GM10248 (cell line): ENCODE measurements around the gene DMRTA1.
"Not testable (repeated sequence)": the region's sequence is repeated elsewhere in the genome, so short reads cannot be mapped to it uniquely, and the experiment has no call there.

Experiments
- CTCF ChIA-PET: fragments of 300-600 bp; sonication (Branson Sonifier 250); formaldehyde crosslinking; extraction: SDS; loops from one replicate; lab custom pipeline; 2021; ENCODE audit warnings: antibody characterized with exemption; lab: Yijun Ruan, JAX
- POLR2A ChIA-PET: fragments of 350-650 bp; sonication (Branson Sonifier 250); formaldehyde crosslinking; extraction: SDS; loops from one replicate; lab custom pipeline; 2020; ENCODE audit warnings: antibody characterized with exemption; lab: Yijun Ruan, JAX
- DNase-seq: peaks from one replicate; pipeline ENCODE4 v3.0.0; 2012; ENCODE audit errors: extremely low spot score
- CTCF ChIP-seq: IDR thresholded peaks from 2 replicates; pipeline ENCODE4 v1.5.1; 2012; ENCODE audit warnings: mild to moderate bottlenecking, low read depth; ENCODE audit errors: extremely low read depth, missing control alignments, control extremely low read depth

DMRTA1 gene

GRCh38 chr9:22423566-22423965 is 23.1 kb upstream of the DMRTA1 start:
- TF ChIP-seq CTCF, result no peak
- ChIA-PET CTCF (no interaction called here), POLR2A (no interaction called here)
- DNase-seq, result no peak

- POLR2A ChIA-PET, result no interaction called here
- no peak for TF ChIP-seq CTCF
- CTCF ChIA-PET, result interaction anchor here (1.2 kb wide), 1 partner anchor 220 kb away, joined by 3 read pairs; no protein-coding TSS in a partner anchor
- no peak for DNase-seq
Observed at GRCh38 chr9:22424616-22425015, 22.0 kb upstream of the DMRTA1 start.

- no peak for DNase-seq
- ChIA-PET CTCF (interaction anchor here (1.2 kb wide), 1 partner anchor 221 kb away, joined by 3 read pairs; no protein-coding TSS in a partner anchor), POLR2A (no interaction called here)
- no peak for TF ChIP-seq CTCF
Observed at GRCh38 chr9:22425551-22425950, 21.1 kb upstream of the DMRTA1 start.

- CTCF ChIA-PET, result no interaction called here
- TF ChIP-seq CTCF, result no peak
- POLR2A ChIA-PET, result no interaction called here
- DNase-seq, result no peak
Observed at GRCh38 chr9:22427226-22427880, 19.3 kb upstream of the DMRTA1 start.

- CTCF ChIA-PET, result interaction anchor here (0.9 to 2.4 kb wide), 2 partner anchors 15 to 18 kb away, joined by 3 to 8 read pairs; no protein-coding TSS in a partner anchor
- POLR2A ChIA-PET, result no interaction called here
- DNase-seq, result no peak
- no peak for TF ChIP-seq CTCF
Observed at GRCh38 chr9:22433691-22434090, 12.9 kb upstream of the DMRTA1 start.

GRCh38 chr9:22435252-22435651 is 11.4 kb upstream of the DMRTA1 start:
- CTCF ChIA-PET, POLR2A ChIA-PET, DNase-seq: not testable (repeated sequence)

- POLR2A ChIA-PET, DNase-seq: not testable (repeated sequence)
- CTCF ChIA-PET, result interaction anchor here (2.0 kb wide), 1 partner anchor 15 kb away, joined by 6 read pairs; no protein-coding TSS in a partner anchor
Observed at GRCh38 chr9:22437461-22438067, 9.1 kb upstream of the DMRTA1 start.
